Middle frontal gyrus (tissue), 1 donor: Measurements from ENCODE around the gene LRP10.
"Not testable (repeated sequence)": the region's sequence is repeated elsewhere in the genome, so short reads cannot be mapped to it uniquely, and the experiment has no call there.

Source experiments
- DNase-seq: peaks from one replicate; pipeline ENCODE4 v3.0.0-alpha.2; 2015; ENCODE audit warnings: low spot score; ENCODE audit errors: extremely low spot score

LRP10 gene

GRCh38 chr14:22843123-22843925, 28.2 kb upstream of the LRP10 start:
- no peak for DNase-seq

- DNase-seq: no peak
Measured at GRCh38 chr14:22844221-22845102, 27.1 kb upstream of the LRP10 start.

- DNase-seq: no peak
Measured at GRCh38 chr14:22845103-22845394, 26.5 kb upstream of the LRP10 start.

- DNase-seq: no peak
Measured at GRCh38 chr14:22845821-22846625, 25.5 kb upstream of the LRP10 start.

GRCh38 chr14:22846811-22847307, 24.7 kb upstream of the LRP10 start:
- no peak for DNase-seq

GRCh38 chr14:22847661-22848341, 23.7 kb upstream of the LRP10 start:
- no peak for DNase-seq

- DNase-seq: no peak
Measured at GRCh38 chr14:22848351-22849164, 23.0 kb upstream of the LRP10 start.

GRCh38 chr14:22849212-22849819, 22.2 kb upstream of the LRP10 start:
- DNase-seq: no peak

GRCh38 chr14:22850944-22851764, 20.4 kb upstream of the LRP10 start:
- no peak for DNase-seq

GRCh38 chr14:22852178-22852577, 19.4 kb upstream of the LRP10 start:
- not testable (repeated sequence) for DNase-seq

- DNase-seq: no peak
Measured at GRCh38 chr14:22852599-22852939, 19.0 kb upstream of the LRP10 start.

- DNase-seq: peak; percentile 54
Measured at GRCh38 chr14:22852940-22853767, 18.4 kb upstream of the LRP10 start.

GRCh38 chr14:22854296-22854695, 17.2 kb upstream of the LRP10 start:
- not testable (repeated sequence) for DNase-seq

GRCh38 chr14:22854963-22855724, 16.4 kb upstream of the LRP10 start:
- DNase-seq: no peak

GRCh38 chr14:22856428-22856827, 15.1 kb upstream of the LRP10 start:
- DNase-seq: no peak

- not testable (repeated sequence) for DNase-seq
Measured at GRCh38 chr14:22860377-22860776, 11.2 kb upstream of the LRP10 start.

- DNase-seq: no peak
Measured at GRCh38 chr14:22861651-22862050, 9.9 kb upstream of the LRP10 start.
